Vagina (tissue), 2 donors: Measurements from ENCODE around the gene ARID5B.

Experiments
- CTCF ChIP-seq, 3 experiments: fragments of 450-650 bp in 2 of 3; fragments of 200-600 bp in 1 of 3; sonication (generic) in 1 of 3; IDR thresholded peaks; one replicate each; pipeline ENCODE4 v1.5.1; 2017 to 2019; ENCODE audit warnings: antibody characterized with exemption in 3 of 3, mild to moderate bottlenecking in 2 of 3, moderate library complexity in 2 of 3
- POLR2A ChIP-seq, 2 donors: fragments of 450-650 bp; IDR thresholded peaks; one replicate each; pipeline ENCODE4 v1.6.1; 2017; ENCODE audit warnings: antibody characterized with exemption in 2 of 2, mild to moderate bottlenecking in 2 of 2, moderate library complexity in 2 of 2
- POLR2AphosphoS5 ChIP-seq, 2 donors: sonication (generic); formaldehyde crosslinking; IDR thresholded peaks; one replicate each; pipeline ENCODE4 v1.9.0; 2017; ENCODE audit warnings: antibody characterized with exemption in 2 of 2, mild to moderate bottlenecking in 2 of 2, low read depth in 1 of 2; ENCODE audit not compliant: insufficient read depth in 1 of 2

- TF ChIP-seq POLR2A (IDR thresholded peaks at IDR 0.05) = no peak
- TF ChIP-seq POLR2AphosphoS5 (IDR thresholded peaks at IDR 0.05; ENCODE audit: insufficient read depth in 1 of 2, low read depth in 1 of 2) = no peak
- TF ChIP-seq CTCF (IDR thresholded peaks at IDR 0.05) = no peak
These were observed 187.3 kb downstream of the ARID5B start for GRCh38 chr10:62088786-62089185.
